ENCODE results near the gene FRS2.

The FRS2 gene

DNA sequence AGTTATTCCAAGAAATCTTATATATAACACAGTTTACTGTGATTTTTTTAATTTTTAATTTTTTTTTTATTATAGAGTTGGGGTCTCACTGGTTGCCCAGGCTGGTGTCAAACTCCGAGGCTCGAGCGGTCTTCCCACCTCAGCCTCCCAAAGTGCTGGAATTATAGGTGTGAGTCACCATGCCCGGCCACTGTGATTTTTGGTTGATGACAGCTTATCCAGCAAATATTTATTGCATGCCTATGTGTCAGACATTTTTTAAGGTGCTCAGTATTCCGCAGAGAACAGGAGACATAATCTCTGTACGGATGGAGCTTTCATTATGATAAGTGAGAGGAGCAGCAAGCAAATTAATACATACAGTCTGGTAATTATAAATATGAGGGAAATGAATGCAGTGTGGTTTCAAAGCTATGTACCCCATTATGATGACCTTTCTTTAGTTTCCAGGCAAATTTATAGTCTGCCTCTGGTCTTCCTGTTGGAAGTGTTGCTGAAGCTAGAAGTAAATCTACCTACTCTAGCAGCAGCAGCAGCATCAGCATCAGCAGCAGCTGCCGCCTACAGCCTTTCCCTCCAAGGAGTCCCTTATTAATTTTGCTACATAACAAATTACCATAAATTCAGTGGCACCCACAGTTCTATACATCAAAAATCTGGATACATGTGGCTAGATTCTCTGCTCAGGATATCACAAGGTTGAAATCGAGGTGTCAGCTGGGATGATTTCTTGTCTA, 32.3 kb downstream of the FRS2 start:
- DNase-seq, result no peak

DNA sequence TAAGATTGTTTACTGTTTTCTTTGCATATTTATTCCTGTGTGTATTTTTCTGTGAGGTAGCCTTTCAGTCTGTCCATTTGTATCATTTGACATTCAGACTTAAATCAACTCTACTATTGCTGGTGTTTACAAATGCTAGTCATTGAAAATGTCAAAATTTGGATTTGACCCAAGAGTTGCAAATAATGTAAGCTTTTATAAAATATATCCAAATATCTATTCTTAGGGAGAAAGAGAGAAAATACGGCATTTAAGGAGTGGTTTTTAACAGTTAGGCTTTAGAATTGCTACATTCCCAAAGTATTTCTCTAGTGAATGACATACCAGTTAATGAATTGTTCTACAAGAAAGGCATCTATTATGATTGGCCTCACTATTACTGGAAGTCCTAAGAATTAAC, 37.9 kb downstream of the FRS2 start:
- DNase-seq, result no peak

DNA sequence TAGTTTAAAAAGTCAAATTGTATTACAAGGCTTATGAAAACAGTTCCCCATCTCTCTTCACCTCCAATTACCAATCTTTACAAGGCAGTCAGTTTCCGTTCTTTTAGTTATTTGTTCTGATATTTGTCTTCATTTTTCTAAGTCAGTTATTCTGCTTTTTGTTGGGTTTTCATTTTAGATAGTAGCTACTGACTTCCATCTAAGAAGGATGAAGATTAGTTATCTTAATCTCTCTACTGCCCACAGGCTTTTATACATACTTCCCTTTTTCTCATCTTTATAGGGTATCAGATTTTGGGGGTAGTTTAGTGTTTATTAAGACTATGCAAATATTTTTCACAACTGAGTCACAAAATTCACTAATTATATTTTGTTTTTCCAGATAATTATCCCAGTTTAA, 38.4 kb downstream of the FRS2 start:
- DNase-seq, result no peak

DNA sequence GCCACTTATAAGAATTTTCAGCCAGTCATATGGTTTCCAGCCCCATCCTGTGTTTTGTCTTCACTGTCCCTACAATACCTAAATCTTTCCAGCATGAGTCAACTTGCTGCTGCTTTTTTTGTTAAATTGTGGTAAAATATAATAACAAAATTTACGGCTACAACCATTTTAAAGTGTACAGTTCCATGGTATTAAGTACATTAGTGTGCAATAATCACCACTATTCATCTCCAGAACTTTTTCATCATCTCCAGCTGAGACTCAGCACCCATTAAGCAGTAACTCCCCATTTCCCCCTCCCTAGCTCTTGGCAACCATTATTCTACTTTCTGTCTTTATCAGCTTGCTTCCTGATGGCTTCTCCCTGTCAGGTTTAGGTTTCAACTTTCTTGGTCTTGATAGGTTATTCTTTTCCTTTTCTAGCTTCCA, 39.1 kb downstream of the FRS2 start:
- DNase-seq, result no peak

DNA sequence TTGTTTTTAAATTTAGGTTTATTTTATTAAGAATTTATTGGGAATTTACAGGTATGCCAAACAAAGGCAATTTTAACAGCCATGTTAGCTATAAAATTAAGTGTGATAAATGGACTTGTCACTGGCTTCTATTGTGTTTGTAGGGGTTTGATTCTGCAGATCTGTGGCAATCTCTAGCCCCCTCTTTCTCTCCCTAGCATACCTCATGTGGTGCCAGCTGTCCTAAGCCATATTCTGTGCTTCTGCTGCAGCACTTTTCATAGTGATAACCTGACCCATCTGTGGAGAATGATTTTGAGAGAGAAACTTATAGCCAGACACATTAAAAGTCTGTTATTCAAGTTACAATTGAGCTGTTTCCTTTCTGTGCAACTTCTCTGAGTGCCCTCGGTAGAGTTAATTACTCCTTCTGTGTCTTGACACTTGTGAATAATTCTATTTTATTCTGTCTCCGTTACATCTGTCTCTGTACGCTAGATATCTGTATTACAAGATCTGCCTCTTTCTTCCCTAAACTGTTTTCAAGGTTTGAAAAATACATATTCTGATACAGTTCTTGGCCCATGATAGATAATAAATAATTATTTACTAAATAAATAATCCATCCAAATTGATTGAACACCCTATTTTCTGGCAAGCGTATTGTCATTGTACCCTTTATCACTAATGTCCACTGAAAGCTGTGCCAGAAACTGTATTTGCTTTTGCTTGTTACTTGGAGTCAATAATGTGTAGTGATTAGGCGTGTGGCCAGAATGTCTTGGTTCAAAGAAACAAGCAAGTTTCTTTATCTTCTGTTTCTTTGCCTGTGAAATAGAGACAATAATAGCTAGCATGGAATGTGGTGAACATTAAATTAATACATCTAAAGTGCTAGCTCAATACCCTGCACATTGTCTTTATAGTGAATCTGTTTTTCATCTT, 40.0 kb downstream of the FRS2 start:
- no peak for DNase-seq

DNA sequence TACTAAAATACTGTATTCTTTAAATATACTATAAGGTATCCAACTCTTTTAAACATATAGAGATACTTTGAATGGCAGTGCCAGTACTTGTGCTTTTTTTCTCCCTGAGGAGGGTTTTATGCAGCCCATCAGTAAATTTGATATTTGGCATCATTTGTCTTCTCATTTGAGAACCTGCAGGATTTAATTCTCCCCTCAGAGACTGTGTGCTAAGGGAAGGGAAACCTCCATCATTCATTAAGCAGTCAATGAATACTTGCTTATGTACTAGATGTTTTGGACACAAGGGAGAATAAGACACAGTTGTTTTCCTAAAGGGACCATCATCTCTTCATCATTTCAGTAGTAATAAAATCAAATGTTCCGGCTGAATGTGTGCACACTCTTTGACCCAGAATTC, 40.8 kb downstream of the FRS2 start:
- no peak for DNase-seq

DNA sequence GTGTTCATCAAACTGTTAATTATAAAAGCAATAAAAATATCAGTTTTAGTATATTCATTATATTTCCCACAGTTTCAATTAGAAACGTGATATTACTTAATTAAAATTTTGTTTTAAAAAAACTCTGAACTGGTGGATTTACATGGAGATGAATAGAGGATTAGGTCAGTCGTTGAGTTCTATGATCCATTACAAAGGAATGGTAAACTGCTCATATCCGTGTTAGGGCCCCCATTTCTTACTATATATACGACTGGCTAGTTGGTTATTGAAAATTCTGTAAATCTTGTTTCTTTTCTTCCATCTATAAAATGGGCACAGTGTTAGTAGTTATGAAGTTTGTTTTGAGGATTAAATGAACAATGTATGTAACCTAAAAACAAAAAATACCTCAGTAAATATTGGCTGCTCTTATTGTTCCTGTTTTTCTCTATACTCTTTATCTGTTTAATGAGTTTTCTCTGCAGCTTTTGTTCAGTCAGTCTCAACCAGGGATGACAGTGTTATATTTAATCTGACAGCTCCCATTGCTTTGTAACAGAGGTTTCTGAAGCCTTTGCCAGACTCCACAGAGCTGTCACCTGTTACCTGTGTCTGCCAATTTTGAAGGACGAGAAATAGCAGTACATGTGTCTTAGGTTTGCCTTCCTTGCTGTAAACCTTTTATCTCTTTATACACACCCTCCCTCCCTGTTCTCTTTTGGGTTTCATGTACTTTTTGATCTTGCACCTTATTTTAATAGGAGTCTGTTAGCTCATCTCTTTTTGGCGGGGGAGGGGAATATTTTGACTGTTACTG, 41.5 kb downstream of the FRS2 start:
- peak; percentile 23 for DNase-seq

DNA sequence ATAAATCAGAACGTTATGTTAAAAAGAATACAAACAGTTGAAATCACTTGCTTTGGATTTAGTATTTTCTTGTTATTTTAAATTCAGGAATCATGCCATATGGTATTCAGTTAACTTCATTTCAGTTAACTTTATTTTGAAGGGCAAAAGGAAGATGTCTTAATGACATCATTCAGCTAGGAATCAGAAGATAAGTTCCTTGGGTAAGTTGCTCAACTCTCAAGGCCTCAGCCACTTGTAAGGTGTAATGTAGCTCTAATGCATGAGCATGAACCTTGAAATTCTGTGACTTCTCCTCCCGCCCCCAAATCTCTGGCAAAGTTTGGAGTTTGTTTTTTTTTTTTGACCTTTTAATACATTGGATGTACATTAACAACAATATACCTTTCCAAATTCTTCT, 42.6 kb downstream of the FRS2 start:
- no peak for DNase-seq

DNA sequence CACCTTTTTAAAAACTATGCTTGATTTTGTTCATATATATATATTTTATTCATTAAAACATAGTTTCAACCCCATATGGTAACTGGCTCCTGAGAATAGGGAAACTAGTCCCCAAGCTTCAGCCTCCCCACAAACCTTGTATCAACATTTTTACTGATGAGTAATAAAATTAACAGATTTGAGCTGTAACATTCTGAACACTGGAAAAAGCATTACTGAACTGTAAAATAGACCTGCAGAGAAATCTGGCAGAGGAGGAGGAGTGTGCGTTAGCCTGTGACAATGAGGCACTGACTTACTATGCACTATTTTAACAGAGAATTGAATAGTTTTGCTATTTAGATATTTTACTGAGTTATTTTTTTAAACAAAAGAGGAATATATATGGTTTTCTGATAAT, 43.1 kb downstream of the FRS2 start:
- DNase-seq, result no peak

DNA sequence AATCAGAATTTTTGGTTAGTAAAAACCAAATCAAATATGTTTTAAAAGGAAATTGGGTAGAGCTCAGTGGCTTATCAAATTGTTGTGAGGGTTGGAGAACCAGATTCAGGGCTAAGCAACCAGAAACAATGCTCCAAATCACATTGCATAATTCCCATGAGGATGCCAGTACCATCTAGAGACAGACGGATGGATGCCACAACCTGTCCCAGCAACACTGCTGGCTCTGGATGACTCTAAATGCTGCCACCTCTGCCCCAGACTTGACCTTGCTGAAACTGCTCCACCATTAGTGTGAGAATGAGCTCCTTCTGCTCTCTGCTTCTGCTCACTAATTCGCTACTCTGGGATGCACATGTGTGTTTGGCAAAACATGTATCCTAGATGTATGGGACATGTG, 43.9 kb downstream of the FRS2 start:
- DNase-seq, result no peak

DNA sequence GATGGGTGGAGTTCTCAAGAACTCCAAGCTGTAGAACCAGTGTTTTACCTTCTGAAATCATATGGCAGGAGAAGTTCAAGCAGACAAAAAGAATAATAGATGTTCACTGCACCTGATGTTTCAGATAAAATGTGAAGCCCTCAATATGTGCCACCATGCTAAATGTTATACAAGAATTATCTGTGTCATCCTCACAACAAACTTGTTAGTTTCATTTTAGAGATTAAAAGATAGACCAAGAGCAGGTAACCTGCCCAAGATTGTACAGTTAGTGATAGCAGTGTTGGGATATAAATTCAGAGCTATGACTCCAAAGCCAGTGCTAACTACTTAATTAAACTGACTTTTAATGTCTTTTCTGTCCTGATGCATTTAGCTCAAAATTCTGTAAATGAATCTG, 44.7 kb downstream of the FRS2 start:
- no peak for DNase-seq

DNA sequence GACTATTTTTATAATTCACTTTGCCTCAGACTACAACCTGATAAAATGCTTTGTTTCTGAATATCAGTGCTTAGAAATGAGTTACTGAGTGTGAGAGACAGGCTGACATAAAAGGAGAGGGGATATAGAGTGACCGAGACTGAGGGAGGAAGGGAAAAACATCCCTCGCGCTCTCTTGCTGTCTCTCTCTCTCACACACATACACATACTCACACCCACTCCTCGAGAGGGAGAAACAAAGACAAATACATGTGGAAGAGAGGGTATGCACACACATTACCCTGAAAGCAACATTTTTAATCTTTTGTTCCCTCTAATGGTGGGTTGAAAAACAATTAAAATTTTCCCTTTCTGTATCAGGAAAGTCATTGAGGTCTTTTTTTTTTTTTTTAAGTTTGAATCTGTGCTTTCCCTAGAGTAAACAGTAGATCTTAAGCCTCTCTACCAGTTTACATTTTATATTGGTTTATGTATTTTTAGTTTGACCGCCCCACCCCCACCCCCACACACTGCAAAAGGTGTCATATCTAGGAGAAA, 45.3 kb downstream of the FRS2 start:
- no peak for DNase-seq

DNA sequence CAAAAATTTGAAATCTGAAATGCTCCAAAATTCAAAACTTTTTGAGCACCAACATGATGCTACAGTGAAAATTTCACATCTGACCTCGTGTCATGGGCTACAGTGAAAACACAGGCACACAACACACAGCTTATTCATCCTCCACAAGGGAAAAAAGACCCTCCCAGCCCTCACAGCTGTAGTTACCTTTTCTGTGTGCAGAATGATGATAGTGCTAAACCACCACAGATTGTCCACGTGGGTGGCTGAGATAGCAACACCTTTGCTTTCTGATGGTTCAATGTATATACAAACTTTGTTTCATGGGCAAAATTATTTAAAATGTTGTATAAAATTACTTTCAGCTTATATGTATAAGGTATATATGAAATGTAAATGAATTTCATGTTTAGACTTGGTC, 46.8 kb downstream of the FRS2 start:
- peak; percentile 27 for DNase-seq

DNA sequence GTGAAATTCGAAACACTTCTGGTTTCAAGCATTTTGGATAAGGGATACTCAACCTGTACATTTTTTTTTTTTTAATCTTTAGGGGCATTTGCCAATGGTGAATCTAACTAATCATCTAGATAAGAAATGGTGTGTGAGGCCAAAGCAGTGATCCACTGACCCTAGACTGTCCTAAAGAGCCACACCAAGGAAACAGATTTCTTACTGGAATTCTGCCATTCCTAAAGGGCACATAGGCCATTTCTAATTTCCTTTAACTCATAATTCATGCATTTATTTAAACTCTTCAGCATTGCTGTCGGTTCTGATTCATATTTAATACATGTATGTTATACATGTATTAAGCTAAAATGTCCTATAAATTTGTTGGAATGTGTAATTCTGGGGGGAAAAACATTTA, 47.2 kb downstream of the FRS2 start:
- no peak for DNase-seq

DNA sequence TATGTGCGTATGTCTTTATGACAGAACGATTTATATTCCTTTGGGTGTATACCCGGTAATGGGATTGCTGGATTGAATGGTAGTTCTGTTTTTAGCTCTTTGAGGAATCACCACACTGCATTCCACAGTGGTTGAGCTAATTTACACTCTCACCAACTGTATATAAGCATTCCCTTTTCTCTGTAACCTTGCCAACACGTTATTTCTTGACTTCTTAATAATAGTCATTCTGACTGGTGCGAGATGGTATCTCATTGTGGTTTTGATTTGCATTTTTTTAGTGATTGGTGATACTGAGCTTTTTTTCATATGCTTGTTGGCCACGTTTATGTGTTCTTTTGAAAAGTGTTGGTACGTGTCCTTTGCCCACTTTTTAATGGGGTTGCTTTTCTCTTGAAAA, 49.7 kb downstream of the FRS2 start:
- no peak for DNase-seq

DNA sequence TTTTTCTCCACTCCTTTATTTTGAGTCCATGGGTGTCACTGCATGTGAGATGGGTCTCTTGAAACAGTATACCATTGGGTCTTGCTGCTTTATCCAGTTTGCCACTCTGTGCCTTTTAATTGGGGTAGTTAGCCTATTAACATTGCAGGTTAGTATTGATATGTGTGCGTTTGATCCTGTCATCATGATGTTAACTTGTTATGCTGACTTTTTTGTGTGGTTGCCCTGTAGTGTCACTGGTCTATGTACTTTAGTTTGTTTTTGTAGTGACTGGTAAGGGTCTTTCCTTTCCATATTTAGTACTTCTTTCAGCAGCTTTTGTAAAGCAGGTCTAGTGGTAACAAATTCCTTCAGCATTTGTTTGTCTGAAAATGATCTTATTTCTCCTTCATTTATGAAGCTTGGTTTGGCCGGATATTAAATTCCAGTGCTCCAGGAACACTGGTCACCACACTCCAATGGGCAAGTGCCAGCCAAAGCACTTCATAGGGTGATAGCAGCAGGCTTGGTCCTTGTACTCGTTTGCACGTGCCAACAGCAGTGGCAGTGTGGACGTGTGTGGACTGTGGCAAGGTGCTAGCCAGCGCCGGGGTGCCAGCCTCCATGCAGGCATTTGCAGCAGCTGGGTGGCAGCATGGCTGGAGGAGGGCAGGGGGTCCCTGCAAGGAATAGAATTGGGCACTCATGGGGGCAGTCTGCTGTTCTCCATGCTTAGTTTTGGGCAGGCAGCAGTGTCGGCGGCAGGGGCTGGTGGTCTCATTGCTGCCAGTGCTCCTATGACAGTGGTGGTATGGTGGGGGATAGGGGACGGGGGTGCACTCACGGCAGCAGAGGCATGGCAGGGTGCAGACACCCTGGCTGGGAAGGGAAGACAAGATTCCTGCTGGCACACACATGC, 53.5 kb downstream of the FRS2 start:
- no peak for DNase-seq

DNA sequence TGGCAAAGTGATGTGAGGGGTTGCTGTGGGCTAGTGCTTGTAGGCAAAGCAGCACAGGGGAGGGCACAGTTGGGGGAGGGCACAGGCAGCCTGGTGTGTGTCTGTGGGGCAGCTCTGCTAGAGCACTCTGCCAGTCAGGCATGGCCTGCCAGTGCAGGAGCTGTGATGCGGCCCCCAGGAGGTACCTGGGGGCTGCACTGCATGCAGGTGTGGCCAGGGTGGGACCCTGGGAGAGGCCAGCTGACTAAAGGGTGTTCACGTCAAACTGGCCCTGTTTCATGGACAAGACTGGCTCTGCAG, 54.1 kb downstream of the FRS2 start:
- DNase-seq, result no peak

DNA sequence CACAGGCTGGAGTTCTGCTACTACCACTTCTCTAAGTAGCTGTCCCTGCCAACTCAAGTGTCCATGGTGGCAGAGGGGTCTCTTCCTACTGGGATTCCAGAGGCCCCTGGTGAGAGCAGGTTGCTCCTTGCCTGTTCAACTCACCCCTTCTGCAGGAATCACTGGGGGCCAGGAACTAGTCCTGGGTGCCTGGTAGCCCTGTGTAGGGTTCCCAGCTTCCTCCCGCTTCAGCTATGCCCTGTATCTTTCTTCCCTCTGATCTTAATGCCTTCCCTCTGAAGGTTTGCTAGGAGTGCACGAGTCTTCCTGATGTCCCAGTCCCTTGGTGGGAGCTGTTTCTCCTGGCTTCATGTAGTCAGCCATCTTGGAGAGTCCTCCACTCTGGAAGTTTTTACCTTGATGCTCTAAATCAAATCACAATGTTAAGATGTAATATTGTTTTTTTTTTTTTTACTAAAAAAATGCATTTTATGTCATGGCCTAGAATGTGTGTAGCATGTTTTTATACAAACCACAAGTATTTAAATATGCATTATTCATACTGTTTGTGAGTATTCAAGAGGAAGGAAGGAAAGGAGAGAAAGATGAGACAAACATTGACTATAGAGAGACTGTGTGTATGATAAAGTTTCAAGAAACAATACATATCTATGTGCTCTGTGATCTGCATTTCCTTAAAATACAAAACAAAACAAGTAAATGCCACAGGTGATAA, 54.7 kb downstream of the FRS2 start:
- no peak for DNase-seq

DNA sequence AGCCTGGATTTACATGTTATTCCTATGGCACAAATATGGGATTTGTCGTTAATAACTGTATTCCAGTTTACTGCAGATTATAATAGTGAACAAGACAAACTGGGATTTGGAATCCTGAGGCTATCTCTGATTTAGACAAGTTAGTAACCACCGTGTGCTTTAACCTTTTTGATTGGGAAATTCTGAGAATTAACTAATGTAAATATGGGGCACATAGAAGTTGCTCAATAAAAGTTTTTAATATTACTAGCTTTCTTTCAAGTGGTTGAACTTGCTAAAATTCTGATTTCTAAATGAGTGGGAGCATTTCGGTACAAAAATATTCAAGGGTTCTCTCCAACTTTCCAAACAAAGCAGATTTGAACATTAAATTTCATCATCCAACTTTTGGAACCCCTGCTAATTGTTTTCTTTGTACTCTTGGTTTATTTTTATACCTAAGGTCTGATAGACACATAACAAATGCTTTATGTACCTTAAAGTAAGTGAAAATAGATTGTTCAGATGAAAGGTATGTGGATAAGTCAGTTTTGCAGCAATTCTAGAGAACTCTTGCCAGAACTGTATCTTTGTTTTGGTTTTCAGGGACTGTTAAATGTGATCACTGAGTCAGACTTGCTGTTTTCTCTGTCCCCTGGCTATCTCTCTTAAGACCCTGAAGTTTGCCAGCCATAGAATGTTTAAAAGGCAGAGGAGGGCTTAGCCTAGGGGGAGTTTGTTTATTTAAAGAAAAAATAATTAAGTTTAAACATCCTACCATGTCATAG, 57.5 kb downstream of the FRS2 start:
- no peak for DNase-seq

DNA sequence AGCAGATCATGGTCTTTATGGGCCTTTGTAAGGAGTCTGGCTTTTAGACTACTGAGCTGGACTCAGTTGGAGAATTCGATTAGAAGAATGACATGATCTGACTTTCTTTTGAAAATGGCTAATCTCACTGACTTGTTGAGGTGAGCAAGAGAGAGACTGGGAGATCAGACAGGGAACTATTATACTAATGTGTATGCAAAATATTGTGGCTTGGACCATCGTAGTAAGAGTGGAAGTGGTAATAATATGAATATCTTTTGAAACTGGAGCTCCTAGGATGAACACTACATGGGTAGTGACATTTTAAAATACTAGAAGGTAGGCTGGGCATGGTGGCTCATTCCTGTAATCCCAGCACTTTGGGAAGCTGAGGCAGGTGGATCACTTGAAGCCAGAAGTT, 58.8 kb downstream of the FRS2 start:
- no peak for DNase-seq

DNA sequence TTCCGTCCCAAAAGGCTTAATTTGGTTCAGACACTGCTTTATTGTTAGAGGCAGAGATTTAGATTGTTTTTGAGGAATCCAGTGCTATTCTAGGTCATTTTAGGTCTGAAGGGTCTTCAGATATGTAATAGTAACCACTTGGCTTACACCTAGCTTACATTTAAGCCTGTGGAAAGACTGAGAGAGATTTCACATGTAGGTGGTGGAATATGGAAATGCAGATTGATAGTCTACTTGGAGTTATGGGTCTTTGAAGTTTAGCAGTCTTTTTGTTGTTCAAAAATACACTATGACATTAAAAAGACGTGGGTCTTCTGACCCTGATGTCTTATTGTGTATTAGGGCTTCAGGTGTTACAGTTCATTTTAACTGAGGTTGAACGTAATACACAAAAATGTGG, 63.7 kb downstream of the FRS2 start:
- DNase-seq, result no peak

Data from hematopoietic multipotent progenitor cell treated with erythropoietin and hydrocortisone succinate and interleukin-3 and kit ligand, for 8 days (in vitro differentiated cells).